ENCODE results near the gene OOSP1. TPM values are rescaled to one million over a fixed set of nuclear protein-coding genes. Genes with fewer than 3 reads are reported as not detected.

Gene OOSP1
- total RNA-seq, 1 donor from 2014 or later = not detected

- H3K4me1 Mint-ChIP-seq (ENCODE audit: low read depth, unreplicated experiment) = no peaks in the 10 kb centered on the region
Observed at GRCh38 chr11:60003729-60004128, 65.5 kb downstream of the OOSP1 start.

GRCh38 chr11:60005360-60005759, 67.1 kb downstream of the OOSP1 start:
- no peak for DNase-seq (ENCODE audit: low read depth)

More at GRCh38 chr11:60003729-60004128, 65.5 kb downstream of the OOSP1 start:
- no peaks in the 10 kb centered on the region for H3K4me1 ChIP-seq (ENCODE audit: insufficient read depth, low read length)
- no peaks in the 10 kb centered on the region for H3K9me3 ChIP-seq (ENCODE audit: insufficient read depth, low read depth, low read length)
- H3K27ac ChIP-seq (ENCODE audit: low read depth, low read length) = no peak overlapping the region
- no peak overlapping the region for H3K27ac Mint-ChIP-seq (ENCODE audit: unreplicated experiment)
- TF ChIP-seq CTCF (IDR thresholded peaks at IDR 0.05; ENCODE audit: insufficient read depth, low read depth, low read length) (no peak), EZH2 (IDR thresholded peaks at IDR 0.05; ENCODE audit: insufficient read depth, low read length) (no peak)
- H3K4me2 ChIP-seq (ENCODE audit: low read length) = no peak overlapping the region
- peaks cover 2% of the 10 kb centered on the region for H3K9me3 Mint-ChIP-seq (ENCODE audit: unreplicated experiment)
- H4K20me1 ChIP-seq (ENCODE audit: insufficient read depth, low read length) = no peaks in the 10 kb centered on the region
- H3K4me3 ChIP-seq (ENCODE audit: insufficient read depth, low read depth, low read length) = no peak overlapping the region
- H3K36me3 Mint-ChIP-seq (ENCODE audit: low read depth, unreplicated experiment) = no peaks in the 10 kb centered on the region
- no peaks in the 10 kb centered on the region for H3K27me3 Mint-ChIP-seq (ENCODE audit: low read depth, unreplicated experiment)
- FAIRE-seq = no peak
- H3K79me2 ChIP-seq (ENCODE audit: insufficient read depth, low read length) = no peaks in the 10 kb centered on the region
- H3K27me3 ChIP-seq (ENCODE audit: insufficient read depth, low read length) = no peaks in the 10 kb centered on the region
- no peak overlapping the region for H2AFZ ChIP-seq (ENCODE audit: low read depth, low read length)
- H3K4me3 Mint-ChIP-seq (ENCODE audit: unreplicated experiment) = no peak overlapping the region
- no peak overlapping the region for H3K9ac ChIP-seq (ENCODE audit: low read length)
- no peaks in the 10 kb centered on the region for H3K36me3 ChIP-seq (ENCODE audit: insufficient read depth, low read length)
- no peak for DNase-seq (ENCODE audit: low read depth)

More at GRCh38 chr11:60005360-60005759, 67.1 kb downstream of the OOSP1 start:
- no peak overlapping the region for H3K4me3 Mint-ChIP-seq (ENCODE audit: unreplicated experiment)
- no peaks in the 10 kb centered on the region for H3K36me3 ChIP-seq (ENCODE audit: insufficient read depth, low read length)
- H3K27ac Mint-ChIP-seq (ENCODE audit: unreplicated experiment) = no peak overlapping the region
- H3K27me3 ChIP-seq (ENCODE audit: insufficient read depth, low read length) = no peaks in the 10 kb centered on the region
- H4K20me1 ChIP-seq (ENCODE audit: insufficient read depth, low read length) = no peaks in the 10 kb centered on the region
- no peaks in the 10 kb centered on the region for H3K9me3 ChIP-seq (ENCODE audit: insufficient read depth, low read depth, low read length)
- no peaks in the 10 kb centered on the region for H3K36me3 Mint-ChIP-seq (ENCODE audit: low read depth, unreplicated experiment)
- H3K27me3 Mint-ChIP-seq (ENCODE audit: low read depth, unreplicated experiment) = no peaks in the 10 kb centered on the region
- no peak overlapping the region for H3K27ac ChIP-seq (ENCODE audit: low read depth, low read length)
- no peak overlapping the region for H3K4me2 ChIP-seq (ENCODE audit: low read length)
- H3K9ac ChIP-seq (ENCODE audit: low read length) = no peak overlapping the region
- H3K4me1 Mint-ChIP-seq (ENCODE audit: low read depth, unreplicated experiment) = no peaks in the 10 kb centered on the region
- peaks cover 2% of the 10 kb centered on the region for H3K9me3 Mint-ChIP-seq (ENCODE audit: unreplicated experiment)
- no peak overlapping the region for H2AFZ ChIP-seq (ENCODE audit: low read depth, low read length)
- FAIRE-seq = no peak
- H3K4me3 ChIP-seq (ENCODE audit: insufficient read depth, low read depth, low read length) = no peak overlapping the region
- TF ChIP-seq EZH2 (IDR thresholded peaks at IDR 0.05; ENCODE audit: insufficient read depth, low read length) = no peak
- TF ChIP-seq CTCF (IDR thresholded peaks at IDR 0.05; ENCODE audit: insufficient read depth, low read depth, low read length) = no peak
- H3K4me1 ChIP-seq (ENCODE audit: insufficient read depth, low read length) = no peaks in the 10 kb centered on the region
- H3K79me2 ChIP-seq (ENCODE audit: insufficient read depth, low read length) = no peaks in the 10 kb centered on the region

Other genes starting within 250 kb of the OOSP1 start
- gene OR10V1, start 224.6 kb upstream of the OOSP1 start, total RNA-seq = not detected in 2 replicates
- gene STX3, start 183.1 kb upstream of the OOSP1 start, total RNA-seq = 43.1 and 61.2 TPM in 2 replicates
- gene MRPL16, start 127.7 kb upstream of the OOSP1 start, total RNA-seq = 29.7 and 30.9 TPM in 2 replicates
- not detected in 2 replicates for gene CBLIF, start 92.9 kb upstream of the OOSP1 start, total RNA-seq
- 0.45 TPM in 1 of 2 replicates, not detected in the other for gene TCN1, start 71.9 kb upstream of the OOSP1 start, total RNA-seq
- not detected in 2 replicates for gene OOSP3, start 59.6 kb upstream of the OOSP1 start, total RNA-seq
- gene OOSP4A, start 25.6 kb downstream of the OOSP1 start, total RNA-seq = not detected in 2 replicates
- gene OOSP4B, start 78.7 kb downstream of the OOSP1 start, total RNA-seq = not detected in 2 replicates
- not detected in 2 replicates for gene OOSP2, start 102.0 kb downstream of the OOSP1 start, total RNA-seq
- not detected in 2 replicates for gene MS4A3, start 118.2 kb downstream of the OOSP1 start, total RNA-seq
- not detected in 2 replicates for gene MS4A2, start 150.2 kb downstream of the OOSP1 start, total RNA-seq
- gene MS4A6A, start 244.7 kb downstream of the OOSP1 start, total RNA-seq = not detected in 2 replicates